Dedifferentiated amniotic fluid mesenchymal stem cell (primary cell): ENCODE results near the gene B3GNT5.

ENCODE experiments used
- DNase-seq: peaks from one replicate; pipeline ENCODE4 v3.0.0-alpha.2; 2016; ENCODE audit errors: extremely low spot score

The B3GNT5 gene

DNA sequence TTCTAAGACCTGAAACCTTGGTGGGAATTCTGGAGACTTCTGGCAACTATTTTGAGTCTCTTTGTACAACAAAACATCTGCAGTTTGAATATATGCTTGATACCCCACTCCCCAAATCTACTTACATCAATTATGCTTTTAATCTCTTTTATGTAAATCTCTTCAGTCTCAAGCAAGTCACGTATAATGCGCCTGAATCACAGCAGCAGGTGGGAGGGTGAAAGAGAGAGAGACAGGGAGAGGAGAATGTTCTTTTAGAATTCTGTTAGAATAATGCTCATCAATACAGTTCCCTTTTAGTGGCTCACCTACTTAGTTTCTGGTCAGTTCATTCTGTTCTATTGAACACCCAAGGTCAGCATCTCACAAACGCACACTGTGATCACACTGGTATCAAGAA is 22.2 kb upstream of the B3GNT5 start:
- no peak for DNase-seq

DNA sequence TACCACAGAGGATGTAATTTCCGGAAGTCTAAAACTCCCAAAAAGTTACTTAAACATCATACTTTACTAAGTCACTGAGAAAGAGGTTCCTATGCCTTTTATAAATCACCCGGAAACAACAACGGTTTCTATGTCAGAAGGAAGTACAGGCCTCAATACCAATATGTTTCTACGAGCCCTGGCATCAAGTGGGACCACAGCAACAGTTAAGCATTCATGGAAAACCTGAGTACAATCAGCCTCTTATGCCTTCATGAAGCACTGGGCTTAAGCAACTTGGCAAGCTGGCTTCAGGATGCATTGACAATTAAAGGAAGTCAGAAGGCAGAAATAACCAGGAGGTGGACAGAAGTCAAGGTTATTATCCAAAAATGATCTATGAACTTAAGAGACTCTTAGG is 19.1 kb upstream of the B3GNT5 start:
- DNase-seq: no peak

DNA sequence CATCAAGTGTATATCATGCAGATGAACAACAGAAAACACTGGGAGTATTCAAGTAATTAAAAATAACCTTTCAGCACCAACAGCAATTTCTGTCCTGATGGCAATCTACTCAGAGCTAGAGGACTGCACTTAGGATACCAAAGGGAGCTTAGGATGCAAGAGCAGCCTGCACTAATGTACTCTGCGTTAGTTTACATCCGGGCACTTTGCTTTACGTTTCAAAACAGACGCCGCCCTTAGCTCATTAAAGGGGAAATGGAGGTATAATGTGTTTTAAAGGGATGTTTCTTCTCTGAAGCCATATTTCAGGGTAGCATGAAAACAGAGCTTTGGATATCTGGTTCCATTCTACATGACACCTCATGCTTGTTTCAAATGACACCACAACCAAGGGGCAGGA is 14.0 kb upstream of the B3GNT5 start:
- no peak for DNase-seq

DNA sequence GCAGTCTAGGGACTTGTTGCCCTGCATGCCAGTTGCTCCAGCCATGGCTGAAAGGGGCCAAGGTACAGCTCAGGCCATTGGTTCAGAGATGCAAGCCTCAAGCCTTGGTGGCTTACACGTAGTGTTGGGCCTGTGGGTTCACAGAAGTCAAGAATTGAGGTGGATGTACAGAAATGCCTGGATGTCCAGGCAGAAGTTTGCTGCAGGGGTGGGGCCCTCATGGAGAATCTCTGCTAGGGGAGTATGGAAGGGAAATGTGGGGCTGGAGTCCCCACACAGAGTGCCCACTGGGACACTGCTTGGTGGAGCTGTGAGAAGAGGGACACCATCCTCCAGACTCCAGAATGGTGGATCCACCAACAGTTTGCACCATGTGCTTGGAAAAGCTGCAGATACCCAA is 10.6 kb upstream of the B3GNT5 start:
- no peak for DNase-seq

DNA sequence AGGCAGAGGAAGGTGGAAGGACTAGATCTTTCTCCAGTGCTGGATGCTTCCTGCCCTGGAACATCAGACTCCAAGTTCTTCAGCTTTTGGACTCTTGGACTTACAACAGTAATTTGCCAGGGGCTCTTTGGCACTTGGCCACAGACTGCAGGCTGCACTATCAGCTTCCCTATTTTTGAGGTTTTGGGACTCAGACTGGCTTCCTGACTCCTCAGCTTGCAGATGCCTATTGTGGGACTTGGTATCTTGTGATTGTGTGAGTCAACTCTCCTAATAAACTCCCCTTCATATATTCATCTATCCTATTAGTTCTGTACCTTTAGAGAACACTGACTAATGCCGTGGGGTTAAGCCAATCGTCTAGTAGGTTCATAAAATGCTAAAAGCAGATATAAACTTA is 8.8 kb upstream of the B3GNT5 start:
- no peak for DNase-seq

DNA sequence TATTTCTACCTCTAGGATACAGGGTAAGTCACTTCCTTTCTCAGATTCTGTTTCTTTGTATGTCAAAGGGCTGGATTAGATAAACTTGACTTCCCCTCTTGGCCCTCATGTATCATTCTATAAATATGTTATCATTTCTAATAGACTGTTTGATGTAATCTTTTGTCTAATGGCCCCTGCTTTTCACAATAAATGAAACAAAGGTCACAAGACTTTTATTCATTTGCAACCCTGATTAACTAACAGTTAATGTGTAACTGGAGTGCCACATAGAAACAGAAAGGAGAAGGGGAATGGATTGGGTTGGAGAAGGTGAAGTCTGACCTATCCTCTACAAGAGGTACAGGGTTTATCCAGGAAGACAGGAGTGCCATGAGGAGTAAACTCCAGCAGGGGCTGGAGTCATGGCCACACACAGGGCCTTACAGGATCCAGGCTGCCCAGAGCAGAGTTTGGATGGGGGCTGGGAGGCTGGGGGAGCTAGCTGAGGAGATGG is 8.0 kb upstream of the B3GNT5 start:
- DNase-seq: no peak

DNA sequence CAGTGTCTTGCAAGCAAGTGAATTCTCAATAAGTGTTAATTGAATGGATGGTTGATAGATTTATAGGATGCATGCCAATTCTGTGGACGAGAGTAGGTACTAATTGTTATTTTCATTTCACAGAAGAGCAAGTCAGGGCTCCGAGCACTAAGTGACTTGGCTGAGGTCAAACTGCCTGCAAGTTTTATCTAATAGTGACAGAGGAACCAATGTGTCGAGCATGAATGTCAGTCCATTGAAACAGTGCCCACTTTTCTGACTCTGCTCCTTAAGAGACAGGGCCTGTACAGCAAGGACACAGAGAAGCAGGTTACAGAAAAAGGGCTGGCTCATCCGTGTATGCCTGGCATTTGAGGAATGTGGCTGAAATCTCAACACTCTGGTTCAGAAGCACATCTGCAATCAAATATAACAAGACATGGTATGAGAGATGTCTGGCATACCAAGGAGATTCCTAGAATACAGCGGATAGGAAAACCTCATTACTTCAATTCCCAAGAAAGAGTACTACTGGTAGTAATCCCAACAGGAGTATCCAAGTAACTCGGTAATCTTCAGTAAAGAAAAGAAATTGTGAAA is 6.0 kb upstream of the B3GNT5 start:
- DNase-seq: no peak

DNA sequence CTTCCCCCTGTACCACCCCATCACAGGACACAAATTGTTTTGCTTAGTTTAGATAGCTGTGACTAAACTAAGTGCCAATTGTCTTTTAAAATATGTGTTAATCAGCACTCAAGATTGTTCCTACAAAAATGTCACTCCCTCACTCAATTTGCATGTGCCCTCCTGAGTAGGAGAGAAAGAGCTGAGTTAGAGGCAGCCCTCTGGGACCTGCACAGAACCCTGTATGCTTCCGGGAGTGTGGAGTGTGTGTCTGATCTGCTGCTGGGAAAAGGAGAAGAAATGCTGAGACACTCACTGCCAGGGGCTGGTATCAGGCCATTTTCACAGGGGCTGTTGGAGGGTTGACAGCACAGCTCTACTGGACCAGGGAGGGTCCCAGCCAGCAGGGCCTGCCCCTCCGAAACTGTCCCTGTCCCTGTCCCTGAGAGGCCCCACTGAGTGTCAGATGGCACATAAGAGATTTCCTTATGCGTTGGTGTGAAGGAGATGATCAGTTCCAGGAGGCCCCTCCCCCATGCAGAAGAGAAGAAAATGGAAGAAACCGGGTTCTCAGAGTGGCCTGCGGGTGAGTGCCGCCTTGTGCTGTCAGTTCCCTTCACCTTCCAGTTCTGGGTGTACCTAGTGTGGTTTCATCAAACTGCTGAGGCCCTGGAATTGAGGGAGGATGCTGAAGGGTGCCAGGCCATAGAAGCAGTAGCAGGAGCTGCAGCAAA is 3.9 kb upstream of the B3GNT5 start:
- DNase-seq: no peak

DNA sequence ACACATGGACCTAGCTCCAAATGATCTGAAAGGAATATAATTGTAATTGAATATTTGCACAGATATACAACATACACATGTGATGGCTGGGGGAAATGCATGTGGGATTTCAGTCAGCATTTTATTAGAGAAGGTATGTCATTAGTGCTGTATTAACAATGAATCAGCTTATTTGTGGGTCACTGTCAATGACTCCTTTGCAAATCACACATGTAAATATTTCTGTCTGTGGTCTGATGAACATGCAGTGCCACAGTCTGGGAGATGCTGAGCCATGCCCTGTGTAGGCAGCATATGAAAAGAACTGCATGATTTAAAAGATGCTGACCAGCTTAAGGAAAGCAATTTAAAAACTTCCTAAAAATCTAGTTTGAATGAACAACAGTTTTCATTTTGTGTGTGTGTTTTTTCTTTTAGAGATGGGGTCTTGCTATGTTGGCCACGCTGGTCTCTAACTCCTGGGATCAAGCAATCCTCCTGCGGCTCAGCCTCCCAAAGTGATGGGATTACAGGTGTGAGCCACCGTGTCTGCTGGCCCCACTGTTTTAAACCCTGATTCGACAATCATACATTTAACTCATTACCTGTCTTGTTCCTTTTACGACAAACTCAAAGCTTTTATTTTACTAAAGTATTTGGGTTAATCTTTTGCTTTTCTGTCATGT is 803 bp upstream of the B3GNT5 start:
- DNase-seq: no peak

DNA sequence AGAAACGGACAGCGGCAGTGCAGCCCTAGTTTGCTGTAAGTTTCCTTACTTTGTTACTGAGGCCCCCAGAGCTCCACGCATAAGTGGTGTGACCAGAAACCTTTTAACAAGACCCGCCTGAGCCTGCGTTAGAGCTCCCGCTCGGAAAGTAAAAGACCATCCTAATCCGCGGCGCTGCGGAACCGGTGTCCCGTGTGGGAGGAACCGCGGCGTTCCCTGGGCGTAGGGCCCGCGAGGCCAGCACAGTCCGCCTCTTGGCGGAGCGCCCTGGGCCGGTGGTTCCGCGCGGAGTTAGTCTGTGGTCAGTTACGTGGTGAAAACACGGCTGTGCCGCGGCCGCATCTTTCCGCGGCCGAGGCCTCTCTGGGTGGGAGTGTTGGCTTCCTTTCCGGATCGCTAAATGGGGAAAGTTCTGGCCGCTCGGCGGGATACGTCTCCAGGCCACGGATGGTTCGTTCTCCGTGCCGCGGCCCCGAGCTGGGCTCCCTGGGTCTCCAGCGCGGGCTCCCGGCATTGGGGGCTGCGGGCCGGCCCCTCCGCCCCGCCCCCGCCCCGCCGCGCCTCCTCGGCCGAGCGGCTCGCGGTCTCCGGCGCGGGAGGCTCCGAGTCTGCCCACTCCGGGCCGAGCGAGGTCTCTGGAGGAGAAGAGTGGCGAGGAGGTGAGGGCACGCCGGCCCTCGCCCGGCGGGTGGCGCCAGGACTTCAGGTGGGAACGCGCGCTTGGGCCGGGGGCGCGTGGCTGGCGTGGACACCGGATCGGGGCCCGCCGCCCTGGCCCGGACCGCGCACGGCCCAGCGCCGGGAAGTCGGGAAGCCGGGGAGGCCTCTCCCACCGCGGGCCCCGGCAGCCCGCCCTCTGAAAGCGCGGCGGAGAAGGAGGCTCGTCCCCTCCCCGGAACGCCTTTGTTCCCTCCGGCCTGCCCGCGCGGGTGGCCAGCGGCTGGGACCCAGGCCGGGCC is 754 bp downstream of the B3GNT5 start:
- peak; percentile 39 for DNase-seq

DNA sequence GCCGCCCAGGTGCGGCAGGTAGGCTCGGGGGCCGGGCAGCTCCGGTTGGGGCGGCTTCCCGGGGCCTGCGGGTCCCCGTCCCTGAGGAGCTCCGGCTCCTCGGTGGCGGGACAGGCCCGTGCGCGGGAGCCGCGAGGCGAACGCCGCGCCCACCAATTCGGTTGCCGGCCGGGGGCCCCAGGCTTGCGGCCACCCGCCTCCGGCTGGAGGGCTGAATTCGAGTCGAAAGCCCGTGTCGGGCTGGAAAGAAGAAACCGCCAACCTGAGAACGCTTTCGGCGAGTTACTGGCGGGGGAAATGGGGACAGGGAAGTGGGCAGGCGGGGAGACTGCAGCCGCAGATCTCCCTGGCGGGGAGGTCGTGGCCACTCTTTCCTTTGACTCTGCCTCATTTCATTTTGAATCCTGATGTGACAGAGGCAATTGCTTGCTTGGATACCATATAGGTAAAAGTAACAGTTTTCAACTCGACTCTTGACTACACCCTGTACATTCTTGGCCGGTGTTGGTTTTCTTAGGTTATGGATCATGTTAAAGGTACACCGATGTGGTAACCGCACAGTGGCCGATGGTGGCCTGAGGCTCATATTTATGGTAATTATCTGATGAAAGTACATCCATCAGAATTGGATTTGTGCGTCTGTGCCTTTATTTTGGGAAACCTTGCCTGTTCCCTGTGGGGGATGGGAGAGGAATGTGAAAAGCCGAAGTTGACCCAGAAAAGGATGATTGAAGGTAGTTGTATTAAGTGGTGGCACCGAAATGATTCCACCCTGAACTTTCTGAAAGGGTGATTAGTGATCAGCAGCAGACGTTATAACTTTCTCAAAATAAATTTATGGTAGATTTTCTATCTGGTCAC is 1.7 kb downstream of the B3GNT5 start:
- no peak for DNase-seq

DNA sequence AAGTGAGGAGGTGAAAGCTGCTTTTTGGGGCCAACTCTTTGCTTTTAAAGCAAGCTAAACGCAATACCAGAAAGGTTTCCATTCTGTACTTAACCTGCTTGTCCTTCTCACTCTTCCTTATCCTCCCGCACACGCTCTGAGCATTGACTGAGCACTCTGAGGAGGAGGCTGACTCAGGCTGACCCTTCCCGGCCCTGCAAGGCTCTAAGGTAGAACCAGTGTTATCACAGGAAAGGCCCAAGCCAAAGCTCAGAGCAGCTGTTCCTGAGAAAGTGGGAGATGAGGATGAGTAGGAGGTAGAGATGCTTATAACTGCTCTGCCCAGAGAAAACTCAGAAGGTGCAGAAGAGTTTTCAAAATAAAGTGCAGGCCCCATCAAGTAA is 2.3 kb downstream of the B3GNT5 start:
- DNase-seq: no peak

DNA sequence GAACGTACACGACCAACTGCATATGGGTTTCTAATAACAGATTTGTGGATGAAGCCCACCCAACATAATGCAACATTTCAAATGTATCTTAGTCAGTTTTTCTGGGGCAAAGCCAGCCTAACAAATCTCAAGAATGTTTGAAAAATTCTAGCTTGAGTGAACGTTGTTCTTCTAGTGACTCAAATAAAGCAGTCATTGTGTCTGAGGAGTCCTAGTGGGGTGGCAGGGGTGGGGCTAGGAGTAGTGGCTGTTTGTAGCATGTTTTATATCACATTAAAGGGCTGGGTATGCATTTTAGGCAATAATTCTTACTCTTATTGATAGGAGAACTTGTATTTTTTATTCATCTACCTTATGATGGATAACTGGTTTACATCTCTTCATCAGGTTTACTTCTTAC is 6.0 kb downstream of the B3GNT5 start:
- no peak for DNase-seq

DNA sequence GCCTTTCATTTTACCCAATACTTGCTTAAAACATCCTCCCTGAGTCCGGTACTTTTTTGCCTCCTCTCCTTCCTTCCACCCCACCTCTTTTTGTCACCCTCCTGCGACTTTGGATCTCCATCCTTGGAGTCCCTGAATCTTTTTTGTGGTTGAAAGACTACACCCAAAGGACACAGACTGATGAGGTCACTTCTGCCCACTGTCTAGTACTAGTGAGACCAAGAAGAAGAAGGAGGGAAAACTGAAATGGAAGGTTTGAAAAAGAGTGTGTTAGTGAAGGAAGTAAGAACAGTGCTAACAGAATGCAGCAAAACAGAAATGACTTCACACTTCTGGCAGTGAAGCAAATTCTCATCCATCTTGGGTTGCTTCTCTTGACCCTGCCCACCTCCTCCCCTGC is 6.6 kb downstream of the B3GNT5 start:
- no peak for DNase-seq

DNA sequence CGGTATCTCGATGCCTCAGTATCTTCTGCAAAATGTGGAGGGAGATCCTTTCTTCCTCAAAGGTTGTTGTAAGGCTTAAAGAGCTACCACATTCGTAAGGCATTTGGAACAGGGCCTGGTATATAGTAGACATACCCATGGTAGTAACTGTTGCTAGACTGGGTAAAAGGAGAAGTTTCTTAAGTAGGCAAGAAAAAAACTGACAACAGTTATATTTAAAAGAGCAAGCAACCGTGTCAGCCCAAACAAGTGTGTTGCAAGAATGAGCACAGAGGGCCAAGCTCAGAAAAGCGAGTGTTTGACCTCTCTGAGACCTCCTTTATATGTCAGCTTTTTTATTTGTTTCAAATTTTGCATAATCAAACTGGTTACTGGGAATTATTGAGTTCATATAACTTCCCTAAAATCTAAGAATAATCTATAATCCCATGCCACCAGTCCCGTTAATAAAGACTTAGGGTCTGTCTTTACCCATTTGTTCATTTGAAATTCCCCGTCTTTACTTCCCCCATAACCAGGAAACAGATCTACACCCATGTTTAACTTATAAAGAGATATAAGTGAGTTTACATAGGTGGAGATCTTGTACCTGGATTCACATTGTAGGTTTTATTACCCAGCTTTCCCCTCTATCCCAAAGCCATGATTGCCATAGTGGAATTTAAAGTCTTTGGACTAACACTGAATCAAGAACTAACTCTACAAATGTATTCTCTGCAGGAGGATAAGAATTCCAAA is 7.3 kb downstream of the B3GNT5 start:
- DNase-seq: no peak

DNA sequence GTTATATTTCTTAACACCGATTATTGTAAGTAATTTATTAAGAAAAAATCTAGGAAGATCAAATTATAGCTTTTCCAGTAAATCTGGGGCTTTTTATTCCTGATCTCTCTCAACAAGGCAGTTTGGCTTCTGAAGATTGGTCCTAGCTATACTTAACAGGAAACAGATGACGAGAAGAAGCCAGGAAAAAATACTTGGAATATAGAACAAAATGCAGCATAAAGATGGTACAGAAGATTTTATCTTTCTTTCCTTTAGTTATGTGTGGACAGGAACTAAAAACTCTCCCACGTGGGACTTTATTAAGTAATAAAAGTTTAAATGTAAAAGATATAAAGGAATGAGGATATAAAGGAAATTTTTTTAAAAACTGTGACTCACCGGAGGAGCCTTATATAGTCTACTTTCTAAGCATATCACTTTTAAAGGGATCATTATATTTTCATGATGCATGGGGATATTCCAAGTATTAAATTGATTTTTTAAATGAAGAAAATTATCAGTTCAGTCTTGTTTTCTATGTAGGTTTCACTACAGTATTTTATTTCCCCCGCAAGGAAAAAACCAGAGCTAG is 8.2 kb downstream of the B3GNT5 start:
- no peak for DNase-seq

DNA sequence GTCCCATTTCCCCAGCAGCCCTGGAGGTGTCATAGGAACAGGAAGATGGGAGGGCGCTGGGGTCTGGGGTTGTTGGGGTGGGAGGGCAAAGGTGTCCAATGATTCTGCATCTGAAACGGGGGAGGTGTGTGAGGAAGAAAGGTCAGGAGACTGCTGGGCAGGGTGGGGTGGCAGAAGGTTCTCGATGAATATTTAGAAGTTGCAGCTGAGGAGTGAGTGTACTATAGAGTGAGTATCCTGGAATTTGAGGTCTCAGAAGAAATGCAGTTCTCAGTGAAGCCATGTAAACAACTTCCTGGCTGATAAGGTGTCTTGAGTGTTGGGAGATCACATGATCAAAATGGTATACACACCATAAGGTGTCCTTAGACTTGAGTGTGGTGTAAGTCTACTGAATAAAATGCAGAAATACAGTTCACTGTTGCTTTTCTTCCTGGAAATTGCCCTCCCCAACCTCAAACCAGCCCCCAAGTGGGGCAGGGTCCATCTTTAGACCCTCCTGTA is 9.9 kb downstream of the B3GNT5 start:
- DNase-seq: no peak

DNA sequence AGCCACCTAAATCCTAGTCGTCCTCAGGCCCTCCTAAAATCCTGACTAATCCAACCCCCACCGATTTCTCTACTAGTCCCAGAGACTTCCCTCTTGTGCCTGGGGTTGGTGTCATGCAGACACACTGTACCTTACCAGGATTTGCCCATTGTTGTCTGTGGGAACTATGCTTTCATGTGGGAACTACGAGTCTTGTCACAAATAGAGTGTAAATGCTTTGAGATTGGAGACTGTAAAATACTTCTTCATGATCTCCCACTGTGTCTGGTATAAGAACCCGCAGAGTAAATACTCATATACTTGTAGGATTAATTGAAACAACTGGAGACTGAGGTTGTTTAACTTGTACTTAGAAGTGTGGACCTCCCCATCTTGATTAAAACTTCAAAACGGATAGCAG is 11.2 kb downstream of the B3GNT5 start:
- no peak for DNase-seq

DNA sequence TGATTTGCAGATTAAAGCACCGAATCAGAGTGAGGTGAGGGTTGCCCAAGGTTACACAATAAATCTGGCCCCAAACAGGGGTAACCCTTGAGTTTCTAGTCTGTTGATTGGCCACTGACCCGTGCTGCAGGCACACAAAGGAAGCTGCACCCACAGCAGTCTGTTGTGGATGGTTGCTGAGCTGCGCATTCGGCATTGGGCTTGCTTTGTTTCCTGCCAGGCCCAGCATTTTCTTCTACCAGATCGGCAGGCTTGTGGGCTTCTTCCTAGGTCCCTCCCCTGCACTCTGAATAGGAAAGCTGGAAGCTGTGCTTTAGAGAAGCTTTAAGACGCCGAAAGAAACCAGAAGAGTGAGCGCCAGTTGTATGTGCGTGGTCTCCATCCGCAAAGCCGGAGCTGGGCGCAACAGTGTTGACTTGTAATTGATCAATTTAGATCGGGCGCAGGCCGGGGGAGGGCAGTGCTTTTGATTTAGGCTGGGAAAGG is 12.1 kb downstream of the B3GNT5 start:
- no peak for DNase-seq
